CD4-positive, CD25-positive, alpha-beta regulatory T cell (primary cell): ENCODE results near the gene EPS8L1. TPM values are rescaled to one million over a fixed set of nuclear protein-coding genes. Genes with fewer than 3 reads are reported as not detected.

Experiments used
- ATAC-seq, 2 donors: fragments of 150-1000 bp; cut with Tn5 transposase; one replicate each; pipeline ENCODE4 v1.10.0; 2021; ENCODE audit warnings: low read depth in 2 of 2, moderate number of reproducible peaks in 2 of 2, moderate library complexity in 1 of 2
- DNase-seq, 3 donors: peaks; one replicate each; pipeline versions ENCODE4 v3.0.0 to v3.0.0-alpha.2; 2012 to 2022; ENCODE audit warnings: mixed read lengths in 1 of 3
- H3K27ac ChIP-seq: one replicate; pipeline ENCODE4 v1.7.0; 2013; ENCODE audit warnings: mild to moderate bottlenecking, low read length; ENCODE audit not compliant: insufficient read depth, poor library complexity, severe bottlenecking
- H3K27me3 ChIP-seq: one replicate; pipeline ENCODE4 v1.7.0; 2013; ENCODE audit warnings: low read length; ENCODE audit not compliant: control insufficient read depth, insufficient read depth
- H3K36me3 ChIP-seq: one replicate; pipeline ENCODE4 v1.7.0; 2013; ENCODE audit warnings: mild to moderate bottlenecking, low read length, moderate library complexity; ENCODE audit not compliant: control insufficient read depth, insufficient read depth
- H3K4me1 ChIP-seq: 2 replicates; pipeline ENCODE4 v1.7.0; 2013; ENCODE audit warnings: mild to moderate bottlenecking, low read length; ENCODE audit not compliant: insufficient read depth, control insufficient read depth, poor library complexity, severe bottlenecking
- H3K4me3 ChIP-seq: one replicate; pipeline ENCODE4 v1.7.0; 2013; ENCODE audit warnings: low read depth, mild to moderate bottlenecking, low read length, moderate library complexity
- H3K9me3 ChIP-seq, 2 experiments: 1 replicate in 1 of 2; 2 replicates in 1 of 2; pipeline ENCODE4 v1.7.0; 2013; ENCODE audit warnings: low read length in 2 of 2, mild to moderate bottlenecking in 1 of 2, moderate library complexity in 1 of 2; ENCODE audit not compliant: control insufficient read depth in 2 of 2
- H3K27ac Mint-ChIP-seq, 3 donors: one replicate each; pipeline ENCODE4 v1.8.0; 2020 to 2022; ENCODE audit warnings: mild to moderate bottlenecking in 3 of 3, mixed read lengths in 3 of 3, moderate library complexity in 2 of 3
- H3K27me3 Mint-ChIP-seq: one replicate; pipeline ENCODE4 v1.8.0; 2022; ENCODE audit warnings: mild to moderate bottlenecking, mixed read lengths
- H3K36me3 Mint-ChIP-seq: one replicate; pipeline ENCODE4 v1.8.0; 2020; ENCODE audit warnings: mixed read lengths
- H3K4me1 Mint-ChIP-seq, 4 donors: one replicate each; pipeline ENCODE4 v1.8.0; 2020 to 2022; ENCODE audit warnings: mixed read lengths in 4 of 4, mild to moderate bottlenecking in 1 of 4
- H3K4me3 Mint-ChIP-seq, 4 donors: one replicate each; pipeline ENCODE4 v1.8.0; 2020 to 2022; ENCODE audit warnings: mild to moderate bottlenecking in 4 of 4, mixed read lengths in 4 of 4, moderate library complexity in 3 of 4
- H3K9me3 Mint-ChIP-seq, 7 donors: one replicate each; pipeline ENCODE4 v1.8.0; 2020 to 2022; ENCODE audit warnings: mixed read lengths in 7 of 7, mild to moderate bottlenecking in 3 of 7, moderate library complexity in 2 of 7
- polyA plus RNA-seq, 4 donors: library from polyadenylated mRNA; unstranded; fragments of 300-500 nt; fragmentation: Illumina TruSeq; gene quantifications; one replicate each; pipeline ENCODE4 v1.2.3, GENCODE V29; 2021
- total RNA-seq: library from RNA; stranded (reverse); gene quantifications from one replicate; pipeline ENCODE4 v1.2.3, GENCODE V29; 2022

Gene EPS8L1
- total and polyA plus RNA-seq, 5 donors from 2014 or later, result 0.41 to 4.4 (median 1.5) TPM

- H3K9me3 Mint-ChIP-seq, result no peaks in the 10 kb centered on the region
- DNase-seq (no peak), ATAC-seq (no peak)
- Histone ChIP-seq H3K27ac (no peak overlapping the region), H3K36me3 (peaks cover 18% of the 10 kb centered on the region), H3K27me3 (no peaks in the 10 kb centered on the region), H3K4me1 (no peaks in the 10 kb centered on the region), H3K9me3 (no peaks in the 10 kb centered on the region), H3K4me3 (no peak overlapping the region)
- H3K27me3 Mint-ChIP-seq, result peaks cover 3% of the 10 kb centered on the region
- no peak overlapping the region for H3K4me3 Mint-ChIP-seq
- peaks cover 7% of the 10 kb centered on the region for H3K36me3 Mint-ChIP-seq
- no peak overlapping the region for H3K27ac Mint-ChIP-seq
- peaks cover 0 to 5% (median under 1%) of the 10 kb centered on the region in 4 donors for H3K4me1 Mint-ChIP-seq
These were observed 19.0 kb downstream of the EPS8L1 start for GRCh38 chr19:55094456-55095259.

GRCh38 chr19:55095260-55096060 lies 19.8 kb downstream of the EPS8L1 start:
- Mint-ChIP-seq H3K36me3 (peaks cover 5% of the 10 kb centered on the region), H3K4me1 (peaks cover 0 to 4% (median 0%) of the 10 kb centered on the region in 4 donors), H3K9me3 (no peaks in the 10 kb centered on the region), H3K27me3 (no peaks in the 10 kb centered on the region), H3K4me3 (no peak overlapping the region), H3K27ac (no peak overlapping the region)
- H3K4me1 ChIP-seq, result no peaks in the 10 kb centered on the region
- ATAC-seq (no peak), DNase-seq (no peak)
- peaks cover 18% of the 10 kb centered on the region for H3K36me3 ChIP-seq
- no peaks in the 10 kb centered on the region for H3K9me3 ChIP-seq
- no peaks in the 10 kb centered on the region for H3K27me3 ChIP-seq
- H3K4me3 ChIP-seq, result no peak overlapping the region
- no peak overlapping the region for H3K27ac ChIP-seq

- Mint-ChIP-seq H3K36me3 (peaks cover 5% of the 10 kb centered on the region), H3K4me3 (no peak overlapping the region), H3K27me3 (no peaks in the 10 kb centered on the region), H3K9me3 (no peaks in the 10 kb centered on the region), H3K4me1 (peaks cover 0 to 4% (median 0%) of the 10 kb centered on the region in 4 donors), H3K27ac (no peak overlapping the region)
- H3K4me3 ChIP-seq, result no peak overlapping the region
- ATAC-seq (no peak), DNase-seq (no peak)
- no peaks in the 10 kb centered on the region for H3K9me3 ChIP-seq
- no peaks in the 10 kb centered on the region for H3K4me1 ChIP-seq
- H3K36me3 ChIP-seq, result peaks cover 12% of the 10 kb centered on the region
- H3K27me3 ChIP-seq, result no peaks in the 10 kb centered on the region
- H3K27ac ChIP-seq, result no peak overlapping the region
These were observed 20.5 kb downstream of the EPS8L1 start for GRCh38 chr19:55096061-55096701.

- Histone ChIP-seq H3K27ac (no peak overlapping the region), H3K4me1 (no peaks in the 10 kb centered on the region), H3K27me3 (no peaks in the 10 kb centered on the region), H3K4me3 (no peak overlapping the region), H3K9me3 (peaks cover under 1 to 2% of the 10 kb centered on the region in 2 experiments), H3K36me3 (peaks cover 24% of the 10 kb centered on the region)
- Mint-ChIP-seq H3K36me3 (peaks cover 16% of the 10 kb centered on the region), H3K9me3 (no peaks in the 10 kb centered on the region), H3K4me3 (no peak overlapping the region), H3K4me1 (peaks cover 0 to 4% (median 1%) of the 10 kb centered on the region in 4 donors), H3K27ac (peak overlapping the region in 1 of 3 donors; percentile 62), H3K27me3 (no peaks in the 10 kb centered on the region)
- DNase-seq, result no peak
- no peak for ATAC-seq
These were observed 22.4 kb downstream of the EPS8L1 start for GRCh38 chr19:55097864-55098715.

GRCh38 chr19:55098716-55099556 lies 23.3 kb downstream of the EPS8L1 start:
- ATAC-seq (peak in 1 of 2 donors; percentile 11), DNase-seq (no peak)
- peaks cover 29% of the 10 kb centered on the region for H3K36me3 ChIP-seq

GRCh38 chr19:55099557-55100506 lies 24.2 kb downstream of the EPS8L1 start:
- no peak overlapping the region for H3K27ac ChIP-seq
- no peak overlapping the region for H3K4me3 ChIP-seq
- H3K27me3 ChIP-seq, result no peaks in the 10 kb centered on the region
- ATAC-seq, result no peak
- peaks cover 26% of the 10 kb centered on the region for H3K36me3 ChIP-seq
- DNase-seq, result no peak
- H3K4me1 Mint-ChIP-seq, result peaks cover 0 to 4% (median 1%) of the 10 kb centered on the region in 4 donors
- no peaks in the 10 kb centered on the region for H3K9me3 Mint-ChIP-seq
- peak overlapping the region in 1 of 3 donors; percentile 48 for H3K27ac Mint-ChIP-seq
- no peaks in the 10 kb centered on the region for H3K4me1 ChIP-seq
- H3K4me3 Mint-ChIP-seq, result no peak overlapping the region
- peaks cover 2 to 7% of the 10 kb centered on the region in 2 experiments for H3K9me3 ChIP-seq
- H3K36me3 Mint-ChIP-seq, result peaks cover 16% of the 10 kb centered on the region
- H3K27me3 Mint-ChIP-seq, result no peaks in the 10 kb centered on the region

More at GRCh38 chr19:55098716-55099556, 23.3 kb downstream of the EPS8L1 start:
- no peak overlapping the region for H3K4me3 ChIP-seq
- peaks cover 0 to 4% (median 1%) of the 10 kb centered on the region in 4 donors for H3K4me1 Mint-ChIP-seq
- peaks cover 16% of the 10 kb centered on the region for H3K36me3 Mint-ChIP-seq
- H3K4me1 ChIP-seq, result no peaks in the 10 kb centered on the region
- no peaks in the 10 kb centered on the region for H3K27me3 Mint-ChIP-seq
- H3K9me3 ChIP-seq, result peaks cover 2 to 7% of the 10 kb centered on the region in 2 experiments
- no peak overlapping the region for H3K27ac ChIP-seq
- no peaks in the 10 kb centered on the region for H3K9me3 Mint-ChIP-seq
- H3K27ac Mint-ChIP-seq, result no peak overlapping the region
- H3K4me3 Mint-ChIP-seq, result no peak overlapping the region
- no peaks in the 10 kb centered on the region for H3K27me3 ChIP-seq
